Measurements from ENCODE around the gene NCAPG2. TPM values are rescaled to one million over a fixed set of nuclear protein-coding genes. Genes with fewer than 3 reads are reported as not detected.
A peak's percentile ranks its signal among the peaks of the same experiment; 100 is the strongest.

Gene NCAPG2
- total and polyA plus RNA-seq, 7 experiments from 2014 or later: 1.3 to 88.7 (median 6.7) TPM

- no peak for ATAC-seq
- Mint-ChIP-seq H3K27me3 (no peaks in the 10 kb centered on the region), H3K4me1 (peaks cover 4 to 12% (median 6%) of the 10 kb centered on the region in 7 donors), H3K9me3 (peaks cover 0 to 2% (median 0%) of the 10 kb centered on the region in 11 donors), H3K27ac (no peak overlapping the region), H3K4me3 (no peak overlapping the region), H3K36me3 (peaks cover 0 to 18% (median 5%) of the 10 kb centered on the region in 5 donors)
- Histone ChIP-seq H3K9me3 (ENCODE audit: control insufficient read depth in 2 of 3, low read length in 3 of 3) (no peaks in the 10 kb centered on the region), H3K27me3 (ENCODE audit: control insufficient read depth in 2 of 2, insufficient read depth in 2 of 2, low read length in 2 of 2) (no peaks in the 10 kb centered on the region), H3K36me3 (ENCODE audit: control insufficient read depth in 2 of 3, insufficient read depth in 3 of 3, low read length in 3 of 3) (no peaks in the 10 kb centered on the region), H3K4me1 (ENCODE audit: control insufficient read depth in 2 of 2, insufficient read depth in 2 of 2, low read length in 2 of 2) (no peaks in the 10 kb centered on the region), H3K27ac (ENCODE audit: low read depth, low read length) (no peak overlapping the region), H3K4me3 (ENCODE audit: low read length) (no peak overlapping the region)
- CTCF ChIA-PET: no interaction called here
- intact Hi-C loops (cut with micrococcal nuclease): no loop called here
- no peak for DNase-seq
- POLR2A ChIA-PET: no interaction called here
Measured at GRCh38 chr7:158612546-158612945, 92.1 kb downstream of the NCAPG2 start.

GRCh38 chr7:158611541-158611940 lies 93.1 kb downstream of the NCAPG2 start:
- H3K36me3 Mint-ChIP-seq: peaks cover 0 to 19% (median 6%) of the 10 kb centered on the region in 5 donors
- intact Hi-C loops (cut with micrococcal nuclease): no loop called here
- no peak overlapping the region for H3K27ac ChIP-seq (ENCODE audit: low read depth, low read length)
- DNase-seq (no peak), ATAC-seq (no peak)
- H3K4me1 ChIP-seq (ENCODE audit: control insufficient read depth in 2 of 2, insufficient read depth in 2 of 2, low read length in 2 of 2): no peaks in the 10 kb centered on the region
- H3K36me3 ChIP-seq (ENCODE audit: control insufficient read depth in 2 of 3, insufficient read depth in 3 of 3, low read length in 3 of 3): no peaks in the 10 kb centered on the region
- no peak overlapping the region for H3K4me3 ChIP-seq (ENCODE audit: low read length)
- no peaks in the 10 kb centered on the region for H3K27me3 Mint-ChIP-seq
- H3K27ac Mint-ChIP-seq: no peak overlapping the region
- peaks cover 4 to 12% (median 6%) of the 10 kb centered on the region in 7 donors for H3K4me1 Mint-ChIP-seq
- ChIA-PET CTCF (no interaction called here), POLR2A (no interaction called here)
- H3K4me3 Mint-ChIP-seq: no peak overlapping the region
- no peaks in the 10 kb centered on the region for H3K9me3 ChIP-seq (ENCODE audit: control insufficient read depth in 2 of 3, low read length in 3 of 3)
- no peaks in the 10 kb centered on the region for H3K27me3 ChIP-seq (ENCODE audit: control insufficient read depth in 2 of 2, insufficient read depth in 2 of 2, low read length in 2 of 2)
- peaks cover 0 to under 1% (median 0%) of the 10 kb centered on the region in 11 donors for H3K9me3 Mint-ChIP-seq

- POLR2A ChIA-PET: no interaction called here
- H3K4me3 Mint-ChIP-seq: no peak overlapping the region
- no peak overlapping the region for H3K27ac ChIP-seq (ENCODE audit: low read depth, low read length)
Measured at GRCh38 chr7:158609313-158609974, 95.2 kb downstream of the NCAPG2 start.

GRCh38 chr7:158607563-158607962 lies 97.0 kb downstream of the NCAPG2 start:
- H3K4me1 Mint-ChIP-seq: peaks cover 4 to 12% (median 6%) of the 10 kb centered on the region in 7 donors

More at GRCh38 chr7:158609313-158609974, 95.2 kb downstream of the NCAPG2 start:
- Histone ChIP-seq H3K36me3 (ENCODE audit: control insufficient read depth in 2 of 3, insufficient read depth in 3 of 3, low read length in 3 of 3) (no peaks in the 10 kb centered on the region), H3K4me1 (ENCODE audit: control insufficient read depth in 2 of 2, insufficient read depth in 2 of 2, low read length in 2 of 2) (no peaks in the 10 kb centered on the region), H3K27me3 (ENCODE audit: control insufficient read depth in 2 of 2, insufficient read depth in 2 of 2, low read length in 2 of 2) (no peaks in the 10 kb centered on the region), H3K9me3 (ENCODE audit: control insufficient read depth in 2 of 3, low read length in 3 of 3) (no peaks in the 10 kb centered on the region), H3K4me3 (ENCODE audit: low read length) (no peak overlapping the region)
- peaks cover 4 to 12% (median 6%) of the 10 kb centered on the region in 7 donors for H3K4me1 Mint-ChIP-seq
- CTCF ChIA-PET: no interaction called here
- H3K27me3 Mint-ChIP-seq: no peaks in the 10 kb centered on the region
- H3K9me3 Mint-ChIP-seq: peaks cover 0 to 2% (median 0%) of the 10 kb centered on the region in 11 donors
- no peak overlapping the region for H3K27ac Mint-ChIP-seq
- peaks cover 0 to 22% (median 3%) of the 10 kb centered on the region in 5 donors for H3K36me3 Mint-ChIP-seq
- intact Hi-C loops (cut with micrococcal nuclease): no loop called here
- DNase-seq (no peak), ATAC-seq (peak; percentile 29)

GRCh38 chr7:158606671-158607424 lies 97.8 kb downstream of the NCAPG2 start:
- peaks cover 0 to 2% (median 0%) of the 10 kb centered on the region in 11 donors for H3K9me3 Mint-ChIP-seq
- peaks cover 4 to 8% (median 5%) of the 10 kb centered on the region in 7 donors for H3K4me1 Mint-ChIP-seq
- ATAC-seq (no peak), DNase-seq (no peak)
- H3K4me3 Mint-ChIP-seq: no peak overlapping the region
- H3K27ac ChIP-seq (ENCODE audit: low read depth, low read length): no peak overlapping the region
- no peaks in the 10 kb centered on the region for H3K27me3 Mint-ChIP-seq
- intact Hi-C loops (cut with micrococcal nuclease): no loop called here
- peaks cover 0 to 16% (median 3%) of the 10 kb centered on the region in 5 donors for H3K36me3 Mint-ChIP-seq
- H3K36me3 ChIP-seq (ENCODE audit: control insufficient read depth in 2 of 3, insufficient read depth in 3 of 3, low read length in 3 of 3): no peaks in the 10 kb centered on the region
- no peaks in the 10 kb centered on the region for H3K27me3 ChIP-seq (ENCODE audit: control insufficient read depth in 2 of 2, insufficient read depth in 2 of 2, low read length in 2 of 2)
- ChIA-PET CTCF (no interaction called here), POLR2A (no interaction called here)
- H3K4me3 ChIP-seq (ENCODE audit: low read length): no peak overlapping the region
- no peaks in the 10 kb centered on the region for H3K4me1 ChIP-seq (ENCODE audit: control insufficient read depth in 2 of 2, insufficient read depth in 2 of 2, low read length in 2 of 2)
- H3K9me3 ChIP-seq (ENCODE audit: control insufficient read depth in 2 of 3, low read length in 3 of 3): no peaks in the 10 kb centered on the region
- peak overlapping the region in 1 of 9 donors; percentile 35 for H3K27ac Mint-ChIP-seq

More at GRCh38 chr7:158607563-158607962, 97.0 kb downstream of the NCAPG2 start:
- POLR2A ChIA-PET: no interaction called here
- Mint-ChIP-seq H3K27me3 (no peaks in the 10 kb centered on the region), H3K27ac (no peak overlapping the region), H3K36me3 (peaks cover 0 to 16% (median 3%) of the 10 kb centered on the region in 5 donors), H3K4me3 (no peak overlapping the region), H3K9me3 (peaks cover 0 to 2% (median 0%) of the 10 kb centered on the region in 11 donors)
- no peak for ATAC-seq
- Histone ChIP-seq H3K36me3 (ENCODE audit: control insufficient read depth in 2 of 3, insufficient read depth in 3 of 3, low read length in 3 of 3) (no peaks in the 10 kb centered on the region), H3K27me3 (ENCODE audit: control insufficient read depth in 2 of 2, insufficient read depth in 2 of 2, low read length in 2 of 2) (no peaks in the 10 kb centered on the region), H3K9me3 (ENCODE audit: control insufficient read depth in 2 of 3, low read length in 3 of 3) (no peaks in the 10 kb centered on the region), H3K4me1 (ENCODE audit: control insufficient read depth in 2 of 2, insufficient read depth in 2 of 2, low read length in 2 of 2) (no peaks in the 10 kb centered on the region), H3K27ac (ENCODE audit: low read depth, low read length) (no peak overlapping the region), H3K4me3 (ENCODE audit: low read length) (no peak overlapping the region)
- CTCF ChIA-PET: no interaction called here
- intact Hi-C loops (cut with micrococcal nuclease): no loop called here
- no peak for DNase-seq

GRCh38 chr7:158606129-158606528 lies 98.5 kb downstream of the NCAPG2 start:
- no peak overlapping the region for H3K4me3 Mint-ChIP-seq

More at GRCh38 chr7:158606129-158606528, 98.5 kb downstream of the NCAPG2 start:
- ATAC-seq: no peak
- no peaks in the 10 kb centered on the region for H3K36me3 ChIP-seq (ENCODE audit: control insufficient read depth in 2 of 3, insufficient read depth in 3 of 3, low read length in 3 of 3)
- Mint-ChIP-seq H3K9me3 (peaks cover 0 to 2% (median 0%) of the 10 kb centered on the region in 11 donors), H3K36me3 (peaks cover 0 to 12% (median 3%) of the 10 kb centered on the region in 5 donors), H3K27ac (no peak overlapping the region), H3K27me3 (no peaks in the 10 kb centered on the region), H3K4me1 (peaks cover 0 to 4% (median 0%) of the 10 kb centered on the region in 7 donors)
- H3K4me3 ChIP-seq (ENCODE audit: low read length): no peak overlapping the region
- no peak overlapping the region for H3K27ac ChIP-seq (ENCODE audit: low read depth, low read length)
- CTCF ChIA-PET: no interaction called here
- no peaks in the 10 kb centered on the region for H3K4me1 ChIP-seq (ENCODE audit: control insufficient read depth in 2 of 2, insufficient read depth in 2 of 2, low read length in 2 of 2)
- DNase-seq: no peak
- intact Hi-C loops (cut with micrococcal nuclease): no loop called here
- H3K9me3 ChIP-seq (ENCODE audit: control insufficient read depth in 2 of 3, low read length in 3 of 3): no peaks in the 10 kb centered on the region
- POLR2A ChIA-PET: no interaction called here
- H3K27me3 ChIP-seq (ENCODE audit: control insufficient read depth in 2 of 2, insufficient read depth in 2 of 2, low read length in 2 of 2): no peaks in the 10 kb centered on the region
